ENCODE measurements around the gene ALOX5AP. TPM values are rescaled to one million over a fixed set of nuclear protein-coding genes. Genes with fewer than 3 reads are reported as not detected.
"Not testable (repeated sequence)": the region's sequence is repeated elsewhere in the genome, so short reads cannot be mapped to it uniquely, and the experiment has no call there.

Gene ALOX5AP
- total RNA-seq, 1 experiment from 2014 or later = 1.1 TPM

DNA sequence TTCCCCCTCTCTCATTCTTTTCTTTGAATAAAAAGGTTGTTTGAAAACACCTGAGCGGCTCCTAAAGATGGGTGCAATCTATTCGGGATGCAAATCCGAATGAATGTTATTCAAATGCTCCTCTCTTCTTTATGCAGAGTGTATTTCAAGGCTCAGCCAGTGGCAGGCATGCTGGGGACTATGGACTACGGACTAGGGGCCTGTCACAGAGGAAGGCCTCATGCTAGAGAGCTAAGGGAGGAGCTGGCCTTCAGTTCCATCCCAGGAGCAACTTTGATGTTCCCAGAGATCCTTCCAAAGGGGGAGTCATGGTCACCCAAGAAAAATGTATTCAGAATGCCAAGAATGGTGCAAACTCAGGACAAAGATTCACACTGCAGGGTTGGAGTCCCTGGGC is 9.3 kb downstream of the ALOX5AP start:
- no peak for DNase-seq
- Histone ChIP-seq H3K9me3 (no peaks in the 10 kb centered on the region), H3K4me3 (ENCODE audit: low read depth, low read length) (no peak overlapping the region), H3K27me3 (replicated peaks; ENCODE audit: control insufficient read depth, insufficient read depth, low read length) (no peaks in the 10 kb centered on the region), H3K36me3 (ENCODE audit: control insufficient read depth, insufficient read depth, low read length) (no peaks in the 10 kb centered on the region), H3K4me1 (peaks cover 58% of the 10 kb centered on the region)
- intact Hi-C loops (cut with micrococcal nuclease; ENCODE audit: unreplicated experiment) = loop anchor here (5.0 kb wide), 3 partner anchors 37 to 72 kb away; no protein-coding TSS in a partner anchor
- H3K36me3 Mint-ChIP-seq (ENCODE audit: insufficient read depth, unreplicated experiment) = no peaks in the 10 kb centered on the region
- TF ChIP-seq, protein P1, sequence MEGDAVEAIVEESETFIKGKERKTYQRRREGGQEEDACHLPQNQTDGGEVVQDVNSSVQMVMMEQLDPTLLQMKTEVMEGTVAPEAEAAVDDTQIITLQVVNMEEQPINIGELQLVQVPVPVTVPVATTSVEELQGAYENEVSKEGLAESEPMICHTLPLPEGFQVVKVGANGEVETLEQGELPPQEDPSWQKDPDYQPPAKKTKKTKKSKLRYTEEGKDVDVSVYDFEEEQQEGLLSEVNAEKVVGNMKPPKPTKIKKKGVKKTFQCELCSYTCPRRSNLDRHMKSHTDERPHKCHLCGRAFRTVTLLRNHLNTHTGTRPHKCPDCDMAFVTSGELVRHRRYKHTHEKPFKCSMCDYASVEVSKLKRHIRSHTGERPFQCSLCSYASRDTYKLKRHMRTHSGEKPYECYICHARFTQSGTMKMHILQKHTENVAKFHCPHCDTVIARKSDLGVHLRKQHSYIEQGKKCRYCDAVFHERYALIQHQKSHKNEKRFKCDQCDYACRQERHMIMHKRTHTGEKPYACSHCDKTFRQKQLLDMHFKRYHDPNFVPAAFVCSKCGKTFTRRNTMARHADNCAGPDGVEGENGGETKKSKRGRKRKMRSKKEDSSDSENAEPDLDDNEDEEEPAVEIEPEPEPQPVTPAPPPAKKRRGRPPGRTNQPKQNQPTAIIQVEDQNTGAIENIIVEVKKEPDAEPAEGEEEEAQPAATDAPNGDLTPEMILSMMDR (IDR thresholded peaks at IDR 0.05; ENCODE audit: insufficient read depth in 1 of 2, low read depth in 1 of 2, low read length in 1 of 2, severe bottlenecking in 1 of 2, unreplicated experiment in 1 of 2) = no peak
- no peak overlapping the region for H3K27ac Mint-ChIP-seq (ENCODE audit: unreplicated experiment)
- CTCF ChIA-PET = no interaction called here
- POLR2A ChIA-PET = no interaction called here
- no peak overlapping the region for H3K4me3 Mint-ChIP-seq (ENCODE audit: unreplicated experiment)
- no peaks in the 10 kb centered on the region for H3K27me3 Mint-ChIP-seq (ENCODE audit: insufficient read depth, unreplicated experiment)
- peaks cover 41% of the 10 kb centered on the region for H3K4me1 Mint-ChIP-seq (ENCODE audit: low read depth, unreplicated experiment)
- H3K9me3 Mint-ChIP-seq (ENCODE audit: unreplicated experiment) = no peaks in the 10 kb centered on the region
- BruUV-seq (replicated peaks) = no TSS peak

DNA sequence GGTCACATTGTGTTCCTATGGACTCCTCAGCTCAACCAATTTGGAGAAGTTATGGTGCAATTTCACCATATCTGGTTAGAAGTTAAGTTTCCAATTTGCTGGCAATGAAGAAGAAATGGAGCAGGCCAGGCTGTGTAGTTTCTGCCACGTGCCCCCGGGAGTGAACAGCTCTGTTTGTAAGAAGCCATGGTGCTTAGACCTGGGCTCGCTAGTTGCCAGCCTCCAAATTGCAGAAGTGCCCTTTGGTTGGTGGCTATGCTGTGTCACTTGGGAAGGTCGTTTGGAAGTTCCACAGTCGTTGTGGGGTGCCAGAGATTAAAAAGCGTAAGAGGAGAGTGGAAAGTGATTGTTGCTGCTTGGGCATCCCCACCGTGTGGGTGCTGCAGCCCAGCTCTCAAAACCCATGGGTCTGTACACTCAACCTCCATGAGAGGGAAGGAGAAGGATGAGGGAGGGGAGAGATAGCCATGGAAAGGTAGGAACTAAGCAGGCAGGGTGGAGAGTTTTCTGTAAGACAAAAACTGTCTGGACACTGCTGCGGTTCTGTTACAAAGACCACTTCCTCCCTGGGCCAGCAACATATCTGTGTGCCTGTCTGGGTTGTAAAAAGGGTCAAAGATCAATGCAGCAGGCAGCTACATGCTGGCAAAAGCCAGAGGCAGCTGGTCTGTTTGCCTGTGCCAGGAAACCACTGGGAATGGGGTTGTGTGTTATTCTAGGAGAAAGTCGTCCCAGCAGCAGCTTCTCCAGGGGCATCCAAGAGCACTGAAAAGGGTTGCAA is 10.8 kb downstream of the ALOX5AP start:
- no peak overlapping the region for H3K4me3 Mint-ChIP-seq (ENCODE audit: unreplicated experiment)
- TF ChIP-seq, protein P1 (IDR thresholded peaks at IDR 0.05; ENCODE audit: insufficient read depth in 1 of 2, low read depth in 1 of 2, low read length in 1 of 2, severe bottlenecking in 1 of 2, unreplicated experiment in 1 of 2) = no peak
- H3K27me3 Mint-ChIP-seq (ENCODE audit: insufficient read depth, unreplicated experiment) = no peaks in the 10 kb centered on the region
- no peak overlapping the region for H3K27ac Mint-ChIP-seq (ENCODE audit: unreplicated experiment)
- ChIA-PET CTCF (interaction anchor here (0.6 to 0.8 kb wide), 2 partner anchors 9 to 21 kb away, joined by 3 read pairs; no protein-coding TSS in a partner anchor), POLR2A (no interaction called here)
- BruUV-seq (replicated peaks) = no TSS peak
- Histone ChIP-seq H3K4me3 (ENCODE audit: low read depth, low read length) (no peak overlapping the region), H3K9me3 (no peaks in the 10 kb centered on the region), H3K27me3 (replicated peaks; ENCODE audit: control insufficient read depth, insufficient read depth, low read length) (no peaks in the 10 kb centered on the region), H3K4me1 (peaks cover 47% of the 10 kb centered on the region), H3K36me3 (ENCODE audit: control insufficient read depth, insufficient read depth, low read length) (no peaks in the 10 kb centered on the region)
- intact Hi-C loops (cut with micrococcal nuclease; ENCODE audit: unreplicated experiment) = loop anchor here (1.0 kb wide), 1 partner anchor 21 kb away; no protein-coding TSS in a partner anchor
- peak; percentile 57 to 77 for DNase-seq
- no peaks in the 10 kb centered on the region for H3K36me3 Mint-ChIP-seq (ENCODE audit: insufficient read depth, unreplicated experiment)
- H3K9me3 Mint-ChIP-seq (ENCODE audit: unreplicated experiment) = no peaks in the 10 kb centered on the region
- peaks cover 29% of the 10 kb centered on the region for H3K4me1 Mint-ChIP-seq (ENCODE audit: low read depth, unreplicated experiment)

DNA sequence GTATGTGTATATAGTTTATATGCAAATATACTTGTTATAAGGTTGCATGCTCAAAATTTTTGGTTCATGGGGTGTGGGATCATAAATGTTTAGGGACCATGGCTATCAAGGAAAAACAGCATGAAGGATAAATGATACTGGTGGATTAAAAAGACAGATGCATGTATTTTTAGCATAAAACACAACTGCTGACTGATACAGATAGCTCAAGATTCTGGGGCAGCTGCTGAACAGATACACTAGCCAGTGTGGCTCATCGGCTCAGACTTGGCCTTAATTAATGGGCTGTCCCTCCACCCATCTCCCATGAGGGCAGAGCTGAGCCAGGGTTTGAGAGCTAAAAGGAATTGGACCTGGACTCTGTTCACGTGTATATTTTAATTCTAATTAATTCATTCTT is 11.4 kb downstream of the ALOX5AP start:
- H3K4me3 ChIP-seq (ENCODE audit: low read depth, low read length) = no peak overlapping the region
- no peaks in the 10 kb centered on the region for H3K9me3 Mint-ChIP-seq (ENCODE audit: unreplicated experiment)
- no peaks in the 10 kb centered on the region for H3K36me3 Mint-ChIP-seq (ENCODE audit: insufficient read depth, unreplicated experiment)
- H3K4me3 Mint-ChIP-seq (ENCODE audit: unreplicated experiment) = no peak overlapping the region
- no peaks in the 10 kb centered on the region for H3K9me3 ChIP-seq
- TF ChIP-seq, protein P1 (IDR thresholded peaks at IDR 0.05; ENCODE audit: insufficient read depth in 1 of 2, low read depth in 1 of 2, low read length in 1 of 2, severe bottlenecking in 1 of 2, unreplicated experiment in 1 of 2) = no peak
- no peaks in the 10 kb centered on the region for H3K27me3 ChIP-seq (replicated peaks; ENCODE audit: control insufficient read depth, insufficient read depth, low read length)
- peaks cover 47% of the 10 kb centered on the region for H3K4me1 ChIP-seq
- no peaks in the 10 kb centered on the region for H3K27me3 Mint-ChIP-seq (ENCODE audit: insufficient read depth, unreplicated experiment)
- H3K36me3 ChIP-seq (ENCODE audit: control insufficient read depth, insufficient read depth, low read length) = no peaks in the 10 kb centered on the region
- H3K4me1 Mint-ChIP-seq (ENCODE audit: low read depth, unreplicated experiment) = peaks cover 29% of the 10 kb centered on the region
- no peak for DNase-seq
- no peak overlapping the region for H3K27ac Mint-ChIP-seq (ENCODE audit: unreplicated experiment)
- no TSS peak for BruUV-seq (replicated peaks)
- intact Hi-C loops (cut with micrococcal nuclease; ENCODE audit: unreplicated experiment) = loop anchor here (1.0 kb wide), 1 partner anchor 21 kb away; no protein-coding TSS in a partner anchor
- ChIA-PET CTCF (interaction anchor here (0.6 to 0.8 kb wide), 2 partner anchors 8 to 20 kb away, joined by 3 read pairs; no protein-coding TSS in a partner anchor), POLR2A (no interaction called here)

DNA sequence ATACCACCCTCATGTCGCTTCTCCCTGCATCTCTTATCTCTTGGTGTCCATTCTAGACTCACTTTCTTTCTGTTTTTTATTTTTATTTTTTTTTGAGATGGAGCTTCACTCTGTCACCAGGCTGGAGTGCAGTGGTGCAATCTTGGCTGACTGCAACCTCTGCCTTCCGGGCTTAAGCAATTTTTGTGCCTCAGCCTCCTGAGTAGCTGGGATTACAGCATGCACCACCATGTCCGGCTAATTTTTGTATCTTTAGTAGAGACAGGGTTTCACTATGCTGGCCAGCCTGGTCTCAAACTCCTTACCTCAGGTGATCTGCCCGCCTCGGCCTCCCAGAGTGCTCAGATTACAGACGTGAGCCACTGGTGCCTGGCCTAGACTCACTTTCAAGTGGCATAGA is 12.5 kb downstream of the ALOX5AP start:
- H3K4me3 Mint-ChIP-seq (ENCODE audit: unreplicated experiment); intact Hi-C loops (cut with micrococcal nuclease; ENCODE audit: unreplicated experiment); H3K36me3 ChIP-seq (ENCODE audit: control insufficient read depth, insufficient read depth, low read length); H3K27me3 Mint-ChIP-seq (ENCODE audit: insufficient read depth, unreplicated experiment); H3K27me3 ChIP-seq (replicated peaks; ENCODE audit: control insufficient read depth, insufficient read depth, low read length); CTCF ChIA-PET; H3K27ac Mint-ChIP-seq (ENCODE audit: unreplicated experiment); H3K4me3 ChIP-seq (ENCODE audit: low read depth, low read length); H3K9me3 ChIP-seq; POLR2A ChIA-PET; H3K36me3 Mint-ChIP-seq (ENCODE audit: insufficient read depth, unreplicated experiment); BruUV-seq (replicated peaks); H3K9me3 Mint-ChIP-seq (ENCODE audit: unreplicated experiment); DNase-seq: not testable (repeated sequence)
- H3K4me1 ChIP-seq = peaks cover 46% of the 10 kb centered on the region
- peaks cover 28% of the 10 kb centered on the region for H3K4me1 Mint-ChIP-seq (ENCODE audit: low read depth, unreplicated experiment)
